Breast epithelium (tissue), 3 donors: Measurements from ENCODE around the gene TMED10.

Experiments
- POLR2A ChIP-seq: fragments of 450-650 bp; IDR thresholded peaks from one replicate; pipeline ENCODE4 v1.6.1; 2016; ENCODE audit warnings: antibody characterized with exemption, mild to moderate bottlenecking, moderate library complexity
- TF ChIP-seq, protein P1 (sequence below), 3 donors: fragments of 450-650 bp; IDR thresholded peaks; one replicate each; pipeline ENCODE4 v1.5.1; 2016 to 2017; ENCODE audit warnings: antibody characterized with exemption in 3 of 3, mild to moderate bottlenecking in 3 of 3, moderate library complexity in 3 of 3

DNA sequence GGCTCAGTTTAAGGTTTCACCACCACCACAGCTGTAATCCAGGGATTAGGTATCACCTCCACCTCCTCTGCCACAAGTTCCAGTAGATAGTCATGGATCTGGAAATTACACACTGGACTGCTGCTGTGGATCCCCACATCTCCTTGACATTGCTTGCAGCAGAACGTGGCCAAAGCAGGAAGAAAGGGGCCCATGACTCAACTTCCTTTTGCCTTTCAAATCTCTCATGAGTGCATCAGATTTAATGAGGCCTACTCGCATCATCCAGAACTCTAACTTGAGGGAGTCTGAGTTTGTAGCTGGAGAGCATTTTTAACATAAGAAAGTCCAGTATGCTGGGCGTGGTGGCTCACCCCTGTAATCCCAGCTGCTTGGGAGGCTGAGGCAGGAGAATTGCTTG is 29.2 kb upstream of the TMED10 start:
- TF ChIP-seq, protein P1, sequence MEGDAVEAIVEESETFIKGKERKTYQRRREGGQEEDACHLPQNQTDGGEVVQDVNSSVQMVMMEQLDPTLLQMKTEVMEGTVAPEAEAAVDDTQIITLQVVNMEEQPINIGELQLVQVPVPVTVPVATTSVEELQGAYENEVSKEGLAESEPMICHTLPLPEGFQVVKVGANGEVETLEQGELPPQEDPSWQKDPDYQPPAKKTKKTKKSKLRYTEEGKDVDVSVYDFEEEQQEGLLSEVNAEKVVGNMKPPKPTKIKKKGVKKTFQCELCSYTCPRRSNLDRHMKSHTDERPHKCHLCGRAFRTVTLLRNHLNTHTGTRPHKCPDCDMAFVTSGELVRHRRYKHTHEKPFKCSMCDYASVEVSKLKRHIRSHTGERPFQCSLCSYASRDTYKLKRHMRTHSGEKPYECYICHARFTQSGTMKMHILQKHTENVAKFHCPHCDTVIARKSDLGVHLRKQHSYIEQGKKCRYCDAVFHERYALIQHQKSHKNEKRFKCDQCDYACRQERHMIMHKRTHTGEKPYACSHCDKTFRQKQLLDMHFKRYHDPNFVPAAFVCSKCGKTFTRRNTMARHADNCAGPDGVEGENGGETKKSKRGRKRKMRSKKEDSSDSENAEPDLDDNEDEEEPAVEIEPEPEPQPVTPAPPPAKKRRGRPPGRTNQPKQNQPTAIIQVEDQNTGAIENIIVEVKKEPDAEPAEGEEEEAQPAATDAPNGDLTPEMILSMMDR (IDR thresholded peaks at IDR 0.05), result no peak
- no peak for TF ChIP-seq POLR2A
